PFSK-1 (cell line): ENCODE results near the gene RSPH6A.
A peak's percentile ranks its signal among the peaks of the same experiment; 100 is the strongest.

Experiments
- FOXP2 ChIP-seq: optimal IDR thresholded peaks from 2 replicates; pipeline ENCODE3; 2011; ENCODE audit warnings: borderline replicate concordance, control low read depth, inconsistent platforms; ENCODE audit not compliant: insufficient read depth; ENCODE audit errors: extremely low read length, extremely low read depth
- POLR2AphosphoS5 ChIP-seq: IDR thresholded peaks from 2 replicates; pipeline ENCODE4 v1.6.1; 2012; ENCODE audit warnings: low read depth, mild to moderate bottlenecking, control low read depth, low read length, moderate library complexity
- REST ChIP-seq, 2 experiments: IDR thresholded peaks; 2 replicates each; pipeline versions ENCODE4 v1.6.1 to v1.8.0; 2011 to 2012; ENCODE audit warnings: low read depth in 2 of 2, low read length in 2 of 2, control low read depth in 1 of 2, inconsistent platforms in 1 of 2, mild to moderate bottlenecking in 1 of 2, moderate library complexity in 1 of 2; ENCODE audit not compliant: insufficient read depth in 1 of 2
- SIN3A ChIP-seq: IDR thresholded peaks from 2 replicates; pipeline ENCODE4 v1.6.1; 2012; ENCODE audit warnings: mild to moderate bottlenecking, low read length, moderate library complexity, borderline replicate concordance; ENCODE audit not compliant: insufficient read depth
- TAF1 ChIP-seq: IDR thresholded peaks from 2 replicates; pipeline ENCODE4 v1.6.1; 2012; ENCODE audit warnings: low read length, control low read depth, borderline replicate concordance; ENCODE audit not compliant: insufficient read depth

The RSPH6A gene

GRCh38 chr19:45820413-45821102 lies 5.5 kb upstream of the RSPH6A start:
- TF ChIP-seq SIN3A (no peak), REST (IDR thresholded peaks at IDR 0.05; ENCODE audit: insufficient read depth in 1 of 2, low read depth in 2 of 2, low read length in 2 of 2) (no peak), TAF1 (no peak), FOXP2 (no peak), POLR2AphosphoS5 (no peak)

GRCh38 chr19:45819769-45820168 lies 4.7 kb upstream of the RSPH6A start:
- TF ChIP-seq FOXP2 (no peak), SIN3A (no peak), TAF1 (no peak), REST (IDR thresholded peaks at IDR 0.05; ENCODE audit: insufficient read depth in 1 of 2, low read depth in 2 of 2, low read length in 2 of 2) (no peak), POLR2AphosphoS5 (no peak)

GRCh38 chr19:45817725-45818301 lies 2.7 kb upstream of the RSPH6A start:
- no peak for TF ChIP-seq REST (IDR thresholded peaks at IDR 0.05; ENCODE audit: insufficient read depth in 1 of 2, low read depth in 2 of 2, low read length in 2 of 2)
- no peak for TF ChIP-seq TAF1

- TF ChIP-seq REST (IDR thresholded peaks at IDR 0.05; ENCODE audit: insufficient read depth in 1 of 2, low read depth in 2 of 2, low read length in 2 of 2): no peak
- TF ChIP-seq TAF1: no peak
- peak; percentile 36; the same call in 1 of the 2 replicates for TF ChIP-seq SIN3A
- no peak for TF ChIP-seq FOXP2
- TF ChIP-seq POLR2AphosphoS5: peak; percentile 39; the same call in 1 of the 2 replicates
Observed at GRCh38 chr19:45817010-45817724, 2.1 kb upstream of the RSPH6A start.
